GM18907 (cell line): ENCODE results near the gene NSFL1C.
"Not testable (repeated sequence)": the region's sequence is repeated elsewhere in the genome, so short reads cannot be mapped to it uniquely, and the experiment has no call there.

Experiments
- ATAC-seq: cut with Tn5 transposase; IDR thresholded peaks from one replicate; pipeline ENCODE4 v1.9.1; 2021; ENCODE audit warnings: mild to moderate bottlenecking, moderate library complexity; ENCODE audit not compliant: unreplicated experiment

The NSFL1C gene

DNA sequence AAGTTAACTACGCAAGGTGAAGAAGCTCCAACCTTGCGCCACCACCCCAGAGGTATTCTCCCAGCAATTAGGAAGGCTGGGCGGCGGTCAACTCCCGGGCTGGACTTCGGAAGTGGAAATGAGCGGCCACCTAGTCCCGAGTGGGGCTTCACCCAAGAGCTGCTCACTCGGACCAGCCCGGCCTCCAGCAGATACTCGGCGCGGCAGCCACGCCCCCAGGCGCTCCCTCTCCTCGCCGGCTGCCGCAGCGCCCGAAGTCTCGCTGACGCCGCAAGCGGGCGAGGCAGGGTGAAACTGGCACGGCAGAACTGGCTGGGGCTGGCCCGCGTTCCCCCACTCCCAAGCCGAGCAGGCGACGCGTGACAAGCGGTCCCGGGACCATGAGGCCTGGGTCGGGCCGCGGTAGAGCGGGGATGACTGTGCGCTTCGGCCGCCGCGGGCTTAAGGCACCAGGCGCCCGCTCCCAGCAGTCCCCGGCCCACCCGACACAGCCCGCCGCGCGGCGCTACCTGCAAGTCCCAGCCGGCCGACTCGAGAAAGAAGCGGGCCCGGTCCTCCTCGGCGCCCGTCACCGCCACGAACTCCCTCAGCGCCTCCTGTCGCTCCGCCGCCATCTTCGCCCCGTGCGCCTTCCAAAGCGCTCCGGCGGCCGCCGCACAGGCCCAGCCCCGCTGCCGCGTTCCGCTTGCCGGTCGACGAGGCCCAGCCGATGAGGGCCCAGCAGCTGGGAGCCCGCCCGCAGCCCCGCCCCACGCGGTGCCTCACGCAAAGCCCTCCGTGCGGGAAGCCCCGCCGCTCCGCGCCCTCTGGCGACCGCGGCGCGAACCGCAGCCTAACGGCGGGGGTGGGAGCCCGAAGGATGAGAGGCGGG lies at the start of gene NSFL1C:
Gene NSFL1C, minus strand, starts transcription at position 639 of the 871 bp plus-strand sequence. Its CDS starts 25 bp downstream, at position 614.
- peak; percentile 88 for ATAC-seq

DNA sequence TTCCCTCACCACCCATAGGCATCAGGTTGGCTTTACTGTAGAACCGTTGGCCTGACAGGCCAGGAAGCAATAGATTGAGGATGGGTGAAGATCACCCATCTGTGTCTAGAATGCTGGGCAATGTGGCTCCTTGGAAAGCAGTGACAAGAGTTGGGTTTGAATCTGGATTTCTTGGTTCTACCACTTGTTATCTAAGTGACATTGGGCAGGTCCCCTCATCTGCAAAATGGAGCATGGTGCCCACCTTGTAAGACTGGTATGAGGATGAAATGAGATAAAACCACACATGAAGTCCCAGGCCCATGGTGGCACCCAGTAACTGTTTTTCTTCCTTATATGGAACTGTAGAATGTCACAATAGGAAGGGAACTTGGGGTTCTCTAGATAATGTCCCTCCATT lies 47.2 kb upstream of the NSFL1C start:
- no peak for ATAC-seq

GRCh38 chr20:1509237-1509636 lies 42.6 kb upstream of the NSFL1C start:
- ATAC-seq, result no peak

DNA sequence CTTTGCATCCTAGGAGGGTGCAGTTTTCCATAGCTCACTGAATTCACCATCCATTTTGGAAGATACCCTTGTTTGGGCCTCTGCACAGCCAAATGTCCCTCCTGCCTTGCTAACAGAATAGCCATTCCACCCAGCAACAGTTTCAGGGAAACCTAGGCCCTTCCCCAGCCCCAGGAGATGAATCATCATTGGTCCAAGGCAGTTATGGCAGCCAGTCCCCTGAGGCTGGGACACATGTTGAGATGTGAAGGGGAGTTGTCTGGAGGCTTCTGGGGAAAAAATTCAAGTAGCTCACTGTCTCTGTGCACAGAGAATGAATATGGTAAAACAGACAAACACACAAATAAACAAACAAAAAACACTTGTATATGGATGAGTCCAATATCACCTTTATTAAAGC lies 41.9 kb upstream of the NSFL1C start:
- no peak for ATAC-seq

DNA sequence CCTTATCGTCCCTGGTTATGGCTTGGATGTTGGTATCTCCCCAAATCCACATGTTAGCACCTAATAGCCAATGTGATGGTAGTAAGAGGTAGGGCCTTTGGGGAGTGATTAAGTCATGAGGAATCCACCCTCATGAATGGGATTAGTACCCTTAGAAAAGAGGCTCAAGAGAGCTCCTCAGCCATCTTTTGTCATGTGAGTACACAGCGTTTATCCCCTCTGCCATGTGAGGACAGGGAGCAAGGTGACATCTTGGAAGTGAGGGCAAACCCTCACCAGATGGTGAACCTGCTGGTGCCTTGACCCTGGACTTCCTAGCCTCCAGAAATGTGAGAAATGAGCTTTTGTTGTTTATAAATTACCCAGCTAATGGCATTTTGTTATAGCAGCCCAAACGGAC lies 40.6 kb upstream of the NSFL1C start:
- no peak for ATAC-seq

- ATAC-seq, result no peak
Measured at GRCh38 chr20:1505871-1506270, 39.2 kb upstream of the NSFL1C start.

- ATAC-seq, result no peak
Measured at GRCh38 chr20:1505361-1505760, 38.7 kb upstream of the NSFL1C start.

- ATAC-seq, result peak; percentile 96
Measured at GRCh38 chr20:1503564-1504227, 37.0 kb upstream of the NSFL1C start.

- ATAC-seq, result no peak
Measured at GRCh38 chr20:1500496-1500895, 33.8 kb upstream of the NSFL1C start.

- no peak for ATAC-seq
Measured at GRCh38 chr20:1499528-1500420, 33.1 kb upstream of the NSFL1C start.

DNA sequence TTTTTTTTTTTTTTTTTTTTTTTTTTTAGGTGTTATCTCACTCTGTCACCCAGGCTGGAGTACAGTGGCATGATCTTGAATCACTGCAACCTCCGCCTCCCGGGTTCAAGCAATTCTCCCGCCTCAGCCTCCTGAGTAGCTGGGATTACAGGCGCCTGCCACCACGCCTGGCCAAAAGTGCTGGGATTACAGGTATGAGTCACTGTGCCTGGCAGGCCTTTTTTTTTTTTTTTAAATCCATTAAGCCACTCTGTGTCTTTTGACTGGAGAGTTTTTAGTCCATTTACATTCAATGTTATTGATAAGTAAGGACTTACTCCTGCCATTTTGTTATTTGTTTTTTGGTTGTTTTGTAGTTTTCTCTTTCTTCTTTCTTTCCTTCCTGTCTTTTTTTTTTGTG lies 30.7 kb upstream of the NSFL1C start:
- ATAC-seq, result not testable (repeated sequence)

GRCh38 chr20:1496930-1497329 lies 30.3 kb upstream of the NSFL1C start:
- no peak for ATAC-seq

- ATAC-seq, result no peak
Measured at GRCh38 chr20:1494436-1494835, 27.8 kb upstream of the NSFL1C start.

- ATAC-seq, result no peak
Measured at GRCh38 chr20:1493536-1493935, 26.9 kb upstream of the NSFL1C start.

DNA sequence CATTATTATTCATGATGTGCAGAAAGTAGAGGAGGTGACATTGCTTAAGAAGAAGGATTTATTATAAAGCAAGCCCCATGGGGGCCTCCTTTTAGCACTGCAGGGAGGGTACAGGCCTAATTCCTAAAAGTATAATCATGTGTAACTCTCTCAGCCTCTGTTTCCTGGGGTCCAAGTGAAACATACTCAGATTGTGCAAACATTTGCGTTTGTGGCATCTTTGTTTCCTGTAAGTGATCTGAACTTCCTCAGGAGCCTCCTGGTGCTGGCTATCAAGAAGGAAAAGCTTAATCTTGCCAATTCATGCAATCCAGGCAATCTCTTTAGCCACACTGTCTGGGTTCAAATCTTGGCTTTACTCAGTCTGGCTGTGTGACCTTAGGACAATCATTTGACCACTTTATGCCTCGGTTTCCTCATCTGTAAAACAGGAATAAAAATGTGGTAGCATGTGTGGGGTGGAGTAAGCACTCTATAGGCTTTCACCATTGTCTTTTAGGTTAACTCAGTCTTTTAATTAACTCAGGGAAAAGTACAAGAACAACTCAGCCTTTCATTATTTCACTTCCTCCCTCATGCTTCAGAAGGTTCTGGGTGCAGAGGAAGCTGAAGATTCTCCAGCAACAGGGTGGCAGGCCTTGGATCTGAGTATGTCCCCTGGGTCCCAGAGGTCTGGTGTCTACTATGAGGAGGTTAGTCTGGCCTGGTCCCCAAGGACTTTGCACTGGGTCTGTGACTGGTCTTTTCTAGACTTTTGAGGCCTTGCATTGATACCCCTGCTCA lies 25.4 kb upstream of the NSFL1C start:
- ATAC-seq, result no peak

DNA sequence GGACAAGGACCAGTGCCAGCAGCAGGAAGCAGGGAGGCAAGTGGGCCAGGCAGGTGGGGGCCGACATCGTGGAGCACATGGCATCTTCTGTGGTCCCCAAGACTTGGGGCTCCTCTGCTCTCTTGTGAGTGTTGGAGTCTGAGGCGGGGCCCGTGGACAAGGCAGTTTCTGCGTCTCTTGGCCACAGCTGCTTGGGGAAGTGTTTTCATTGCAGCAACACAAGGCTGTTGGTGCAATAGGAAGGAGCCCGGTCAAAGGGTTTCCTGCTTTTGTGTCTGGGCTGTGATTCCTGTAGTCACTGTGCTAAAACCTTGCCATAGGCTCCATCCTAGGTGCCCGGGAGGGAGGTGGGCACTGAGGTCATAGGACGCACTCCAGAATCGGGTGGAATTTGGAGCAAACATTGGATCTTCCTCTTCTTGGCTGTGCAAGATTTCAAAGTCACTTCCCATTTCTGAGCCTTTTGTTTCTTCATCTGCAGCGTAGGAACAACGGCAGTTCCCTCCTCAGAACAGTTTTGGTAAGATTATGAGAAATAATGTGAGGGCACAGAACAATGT lies 24.7 kb upstream of the NSFL1C start, which contains the start of gene SIRPB2:
Gene SIRPB2, minus strand, starts transcription at position 140 of the 560 bp plus-strand sequence. Its CDS starts 61 bp downstream, at position 79.
- no peak for ATAC-seq

DNA sequence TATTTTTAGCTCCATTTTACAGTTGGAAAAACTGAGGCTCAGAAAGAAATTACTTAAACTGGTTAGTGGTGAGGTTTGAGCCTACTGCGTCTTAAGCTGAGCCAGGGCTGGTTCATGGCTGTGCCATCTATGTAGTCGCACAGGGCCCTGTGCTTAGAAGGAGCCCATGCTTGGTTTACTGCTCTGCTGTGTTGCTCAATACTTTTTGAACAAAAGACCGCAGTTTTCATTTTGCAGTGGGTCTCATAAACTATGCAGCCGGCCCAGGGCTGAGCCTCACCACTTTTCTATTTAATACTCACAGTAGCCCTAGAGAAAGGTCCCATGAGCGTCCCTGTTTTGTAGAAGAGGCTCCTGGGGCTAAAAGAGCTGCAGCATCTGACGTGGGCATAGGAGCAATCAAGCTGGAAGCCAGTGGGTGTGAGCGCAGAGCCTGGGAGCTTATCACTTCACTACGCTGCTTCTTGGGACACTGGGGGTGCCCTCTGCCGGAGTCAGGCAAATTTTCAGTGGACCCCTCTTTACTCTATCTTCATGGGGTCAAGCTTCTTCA lies 24.1 kb upstream of the NSFL1C start:
- ATAC-seq, result no peak

DNA sequence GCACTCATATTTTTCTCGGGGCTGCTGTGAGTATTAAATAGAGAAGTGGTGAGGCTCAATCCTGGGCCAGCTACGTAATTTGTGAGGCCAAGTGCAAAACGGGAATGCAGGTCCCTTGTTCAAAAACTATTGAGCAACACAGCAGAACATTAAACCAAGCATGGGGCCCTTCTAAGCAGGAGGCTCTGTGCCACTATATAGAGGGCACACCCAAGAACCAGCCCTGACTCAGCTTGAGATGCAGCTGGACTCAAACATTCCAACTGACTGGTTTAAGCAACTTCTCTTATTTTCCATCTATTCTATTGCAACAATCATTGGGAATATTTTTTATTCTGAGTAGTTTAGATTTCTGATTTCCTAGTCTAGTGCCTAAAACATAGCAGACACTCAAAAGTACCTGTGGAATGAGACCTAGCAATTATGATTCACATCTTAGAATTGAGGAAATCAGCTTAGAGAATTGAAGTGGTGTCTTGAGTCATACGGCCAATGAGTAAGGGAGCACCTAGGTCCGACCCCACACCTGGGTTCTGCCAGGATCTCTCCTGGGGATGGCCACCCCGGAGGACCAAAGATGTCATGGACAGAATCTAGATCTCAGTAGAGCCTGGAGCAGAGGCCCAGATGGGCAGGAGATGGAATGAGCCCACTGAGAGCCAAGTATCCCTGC lies 23.3 kb upstream of the NSFL1C start:
- ATAC-seq, result no peak

GRCh38 chr20:1489325-1489724 lies 22.7 kb upstream of the NSFL1C start:
- ATAC-seq, result no peak
